ENCODE data around the gene PPP2R3A.
"Not testable (repeated sequence)": the region's sequence is repeated elsewhere in the genome, so short reads cannot be mapped to it uniquely, and the experiment has no call there.

PPP2R3A gene

DNA sequence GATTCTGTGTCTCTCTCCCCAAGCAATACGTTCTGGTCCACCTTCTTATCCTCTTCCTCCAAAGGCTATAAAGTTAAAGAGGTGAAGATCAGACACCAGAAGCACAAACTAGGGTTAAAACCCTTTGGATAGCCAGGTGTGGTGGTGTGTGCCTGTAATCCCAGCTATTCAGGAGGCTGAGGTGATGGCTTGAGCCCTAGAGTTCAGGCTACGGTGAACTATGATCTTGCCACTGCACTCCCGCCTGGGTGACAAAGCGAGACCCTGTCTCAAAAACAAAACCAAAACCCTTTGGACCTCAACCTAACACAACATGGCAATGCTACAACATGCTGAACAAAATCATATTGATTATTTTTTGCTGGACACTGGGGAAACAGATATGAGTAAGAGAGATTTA lies 187.4 kb downstream of the PPP2R3A start:
- Histone ChIP-seq H3K9ac (no peak overlapping the region), H3K79me2 (peaks cover 35% of the 10 kb centered on the region), H3K9me3 (ENCODE audit: control insufficient read depth, low read length) (no peaks in the 10 kb centered on the region), H3K27me3 (ENCODE audit: control insufficient read depth, insufficient read depth, low read length) (no peaks in the 10 kb centered on the region), H3K27ac (no peak overlapping the region), H3K4me3 (ENCODE audit: low read depth, low read length) (no peak overlapping the region), H3K4me1 (no peaks in the 10 kb centered on the region), H3K36me3 (ENCODE audit: control insufficient read depth, insufficient read depth, low read length) (no peaks in the 10 kb centered on the region), H2AFZ (no peak overlapping the region), H3K4me2 (ENCODE audit: low read length) (no peak overlapping the region)
- TF ChIP-seq, protein P1, sequence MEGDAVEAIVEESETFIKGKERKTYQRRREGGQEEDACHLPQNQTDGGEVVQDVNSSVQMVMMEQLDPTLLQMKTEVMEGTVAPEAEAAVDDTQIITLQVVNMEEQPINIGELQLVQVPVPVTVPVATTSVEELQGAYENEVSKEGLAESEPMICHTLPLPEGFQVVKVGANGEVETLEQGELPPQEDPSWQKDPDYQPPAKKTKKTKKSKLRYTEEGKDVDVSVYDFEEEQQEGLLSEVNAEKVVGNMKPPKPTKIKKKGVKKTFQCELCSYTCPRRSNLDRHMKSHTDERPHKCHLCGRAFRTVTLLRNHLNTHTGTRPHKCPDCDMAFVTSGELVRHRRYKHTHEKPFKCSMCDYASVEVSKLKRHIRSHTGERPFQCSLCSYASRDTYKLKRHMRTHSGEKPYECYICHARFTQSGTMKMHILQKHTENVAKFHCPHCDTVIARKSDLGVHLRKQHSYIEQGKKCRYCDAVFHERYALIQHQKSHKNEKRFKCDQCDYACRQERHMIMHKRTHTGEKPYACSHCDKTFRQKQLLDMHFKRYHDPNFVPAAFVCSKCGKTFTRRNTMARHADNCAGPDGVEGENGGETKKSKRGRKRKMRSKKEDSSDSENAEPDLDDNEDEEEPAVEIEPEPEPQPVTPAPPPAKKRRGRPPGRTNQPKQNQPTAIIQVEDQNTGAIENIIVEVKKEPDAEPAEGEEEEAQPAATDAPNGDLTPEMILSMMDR (IDR thresholded peaks at IDR 0.05), result no peak

DNA sequence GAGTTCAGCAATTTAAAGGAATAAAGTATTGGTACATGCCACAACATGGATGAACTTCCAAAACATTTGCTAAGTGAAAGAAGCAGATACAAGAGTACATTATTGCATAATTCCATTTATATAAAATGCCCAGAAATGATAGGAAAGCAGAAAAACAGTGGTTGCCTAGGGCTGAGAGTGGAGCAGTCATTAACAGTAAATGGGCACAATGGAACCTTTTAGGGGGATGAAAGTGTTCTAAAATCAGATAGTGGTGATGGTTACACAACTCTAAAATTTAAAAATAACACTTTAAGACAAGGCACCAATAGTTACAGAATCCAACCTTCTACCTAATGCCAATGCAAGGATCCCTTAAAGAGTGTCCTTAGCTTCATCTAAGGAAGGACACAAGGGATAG lies 196.0 kb downstream of the PPP2R3A start:
- H3K4me3 ChIP-seq (ENCODE audit: low read depth, low read length), result no peak overlapping the region
- no peaks in the 10 kb centered on the region for H3K27me3 ChIP-seq (ENCODE audit: control insufficient read depth, insufficient read depth, low read length)
- no peak overlapping the region for H3K27ac ChIP-seq
- no peaks in the 10 kb centered on the region for H3K9me3 ChIP-seq (ENCODE audit: control insufficient read depth, low read length)
- TF ChIP-seq, protein P1 (IDR thresholded peaks at IDR 0.05), result no peak
- H3K79me2 ChIP-seq, result peaks cover 65% of the 10 kb centered on the region
- H3K4me1 ChIP-seq, result peaks cover 3% of the 10 kb centered on the region
- no peaks in the 10 kb centered on the region for H3K36me3 ChIP-seq (ENCODE audit: control insufficient read depth, insufficient read depth, low read length)
- H2AFZ ChIP-seq, result no peak overlapping the region
- no peak overlapping the region for H3K4me2 ChIP-seq (ENCODE audit: low read length)
- H3K9ac ChIP-seq, result no peak overlapping the region

DNA sequence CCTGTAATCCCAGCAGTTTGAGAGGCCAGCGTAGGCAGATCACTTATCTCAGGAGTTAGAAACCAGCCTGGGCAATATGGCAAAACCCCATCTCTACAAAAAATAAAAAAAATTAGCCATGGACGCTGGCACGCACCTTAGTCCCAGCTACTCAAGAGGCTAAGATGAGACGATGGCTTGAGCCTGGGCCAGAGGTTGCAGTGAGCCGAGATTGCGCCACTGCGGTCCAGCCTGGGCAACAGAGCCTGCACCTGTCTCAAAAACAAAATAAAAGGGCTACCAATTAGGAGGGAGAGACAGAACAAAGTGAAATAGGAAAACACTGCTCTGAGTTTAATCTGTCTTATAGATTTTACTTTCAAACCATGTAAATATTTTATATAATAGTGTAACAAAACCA lies 196.8 kb downstream of the PPP2R3A start:
- H3K27ac ChIP-seq, result no peak overlapping the region
- no peak overlapping the region for H2AFZ ChIP-seq
- H3K4me1 ChIP-seq, result peaks cover 3% of the 10 kb centered on the region
- no peak overlapping the region for H3K9ac ChIP-seq
- TF ChIP-seq, protein P1 (IDR thresholded peaks at IDR 0.05), result no peak
- H3K9me3 ChIP-seq (ENCODE audit: control insufficient read depth, low read length), result no peaks in the 10 kb centered on the region
- H3K4me2 ChIP-seq (ENCODE audit: low read length), result no peak overlapping the region
- no peaks in the 10 kb centered on the region for H3K36me3 ChIP-seq (ENCODE audit: control insufficient read depth, insufficient read depth, low read length)
- no peaks in the 10 kb centered on the region for H3K27me3 ChIP-seq (ENCODE audit: control insufficient read depth, insufficient read depth, low read length)
- H3K79me2 ChIP-seq, result peaks cover 58% of the 10 kb centered on the region
- H3K4me3 ChIP-seq (ENCODE audit: low read depth, low read length), result no peak overlapping the region

GRCh38 chr3:136163607-136164006 lies 198.1 kb downstream of the PPP2R3A start:
- H3K4me2 ChIP-seq (ENCODE audit: low read length); H3K27me3 ChIP-seq (ENCODE audit: control insufficient read depth, insufficient read depth, low read length); H3K9me3 ChIP-seq (ENCODE audit: control insufficient read depth, low read length); H3K9ac ChIP-seq; H3K27ac ChIP-seq; H3K36me3 ChIP-seq (ENCODE audit: control insufficient read depth, insufficient read depth, low read length); H3K4me3 ChIP-seq (ENCODE audit: low read depth, low read length); H3K4me1 ChIP-seq; H2AFZ ChIP-seq: not testable (repeated sequence)
- peaks cover 59% of the 10 kb centered on the region for H3K79me2 ChIP-seq

- peaks cover 3% of the 10 kb centered on the region for H3K4me1 ChIP-seq
- H3K79me2 ChIP-seq, result peaks cover 46% of the 10 kb centered on the region
- no peaks in the 10 kb centered on the region for H3K27me3 ChIP-seq (ENCODE audit: control insufficient read depth, insufficient read depth, low read length)
- no peak overlapping the region for H3K4me3 ChIP-seq (ENCODE audit: low read depth, low read length)
- no peak overlapping the region for H3K9ac ChIP-seq
- H3K27ac ChIP-seq, result no peak overlapping the region
- no peaks in the 10 kb centered on the region for H3K36me3 ChIP-seq (ENCODE audit: control insufficient read depth, insufficient read depth, low read length)
- H3K4me2 ChIP-seq (ENCODE audit: low read length), result no peak overlapping the region
- no peaks in the 10 kb centered on the region for H3K9me3 ChIP-seq (ENCODE audit: control insufficient read depth, low read length)
- TF ChIP-seq, protein P1 (IDR thresholded peaks at IDR 0.05), result no peak
- no peak overlapping the region for H2AFZ ChIP-seq
Observed at GRCh38 chr3:136166507-136166906, 201.0 kb downstream of the PPP2R3A start.

DNA sequence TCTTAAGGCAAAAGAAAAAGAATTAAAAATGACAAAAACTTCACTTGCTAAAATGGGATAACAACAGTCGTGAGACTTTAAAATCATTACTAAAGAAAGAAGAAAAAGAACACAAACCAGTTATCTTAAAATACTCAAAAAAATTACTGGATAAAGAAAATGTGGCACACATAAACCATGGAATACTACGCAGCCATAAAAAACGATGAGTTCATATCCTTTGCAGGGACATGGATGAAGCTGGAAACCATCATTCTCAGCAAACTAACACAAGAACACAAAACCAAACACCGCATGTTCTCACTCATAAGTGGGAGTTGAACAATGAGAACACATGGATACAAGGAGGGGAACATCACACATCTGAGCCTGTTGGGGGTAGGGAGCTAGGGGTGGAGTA lies 202.7 kb downstream of the PPP2R3A start:
- not testable (repeated sequence) for H3K9me3 ChIP-seq (ENCODE audit: control insufficient read depth, low read length); H3K27me3 ChIP-seq (ENCODE audit: control insufficient read depth, insufficient read depth, low read length); H3K4me1 ChIP-seq; H3K9ac ChIP-seq; H3K4me2 ChIP-seq (ENCODE audit: low read length); H3K27ac ChIP-seq; H3K4me3 ChIP-seq (ENCODE audit: low read depth, low read length); H3K36me3 ChIP-seq (ENCODE audit: control insufficient read depth, insufficient read depth, low read length); H2AFZ ChIP-seq
- H3K79me2 ChIP-seq, result peaks cover 50% of the 10 kb centered on the region

Data from parathyroid adenoma (tissue), 2 donors.